Measurements from ENCODE around the gene NFIX.

Gene NFIX

DNA sequence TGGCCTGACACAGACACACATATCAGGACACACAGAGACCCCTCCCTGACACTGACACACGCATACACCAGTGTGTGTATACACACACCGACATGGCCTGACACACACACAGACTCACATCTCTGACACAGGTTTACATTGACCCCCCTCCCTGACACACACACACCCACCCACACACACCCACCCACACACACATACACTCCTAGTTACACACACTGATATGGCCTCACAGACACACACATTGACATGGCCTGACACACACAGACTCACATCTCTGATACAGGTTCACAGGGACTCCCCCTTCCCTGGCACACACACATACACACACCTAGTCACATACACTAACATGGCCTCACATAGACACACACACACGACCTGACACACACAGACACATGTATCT, 4.4 kb upstream of the NFIX start:
- DNase-seq (ENCODE audit: low read depth) = no peak

DNA sequence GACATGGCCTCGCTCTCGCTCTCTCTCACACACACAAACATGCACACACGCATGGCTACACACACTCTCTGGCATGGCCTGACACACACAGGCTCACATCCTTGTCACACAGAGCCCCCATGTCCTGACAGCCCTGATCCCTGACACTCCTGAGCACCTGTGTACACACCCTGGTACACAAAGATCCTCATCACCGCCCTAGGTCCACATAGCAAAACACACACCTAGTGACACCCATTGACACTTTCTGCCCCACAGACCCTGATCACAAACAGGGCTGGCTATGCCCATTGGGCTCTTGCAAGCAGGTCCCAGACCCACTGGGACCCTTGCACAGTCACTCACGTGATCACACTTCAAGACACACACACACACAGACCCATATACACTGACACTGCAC, 4.0 kb upstream of the NFIX start:
- DNase-seq (ENCODE audit: low read depth) = no peak

GRCh38 chr19:12992729-12993128, 2.5 kb upstream of the NFIX start:
- no peak for DNase-seq (ENCODE audit: low read depth)

GRCh38 chr19:12993562-12993961, 1.7 kb upstream of the NFIX start:
- DNase-seq (ENCODE audit: low read depth) = no peak

DNA sequence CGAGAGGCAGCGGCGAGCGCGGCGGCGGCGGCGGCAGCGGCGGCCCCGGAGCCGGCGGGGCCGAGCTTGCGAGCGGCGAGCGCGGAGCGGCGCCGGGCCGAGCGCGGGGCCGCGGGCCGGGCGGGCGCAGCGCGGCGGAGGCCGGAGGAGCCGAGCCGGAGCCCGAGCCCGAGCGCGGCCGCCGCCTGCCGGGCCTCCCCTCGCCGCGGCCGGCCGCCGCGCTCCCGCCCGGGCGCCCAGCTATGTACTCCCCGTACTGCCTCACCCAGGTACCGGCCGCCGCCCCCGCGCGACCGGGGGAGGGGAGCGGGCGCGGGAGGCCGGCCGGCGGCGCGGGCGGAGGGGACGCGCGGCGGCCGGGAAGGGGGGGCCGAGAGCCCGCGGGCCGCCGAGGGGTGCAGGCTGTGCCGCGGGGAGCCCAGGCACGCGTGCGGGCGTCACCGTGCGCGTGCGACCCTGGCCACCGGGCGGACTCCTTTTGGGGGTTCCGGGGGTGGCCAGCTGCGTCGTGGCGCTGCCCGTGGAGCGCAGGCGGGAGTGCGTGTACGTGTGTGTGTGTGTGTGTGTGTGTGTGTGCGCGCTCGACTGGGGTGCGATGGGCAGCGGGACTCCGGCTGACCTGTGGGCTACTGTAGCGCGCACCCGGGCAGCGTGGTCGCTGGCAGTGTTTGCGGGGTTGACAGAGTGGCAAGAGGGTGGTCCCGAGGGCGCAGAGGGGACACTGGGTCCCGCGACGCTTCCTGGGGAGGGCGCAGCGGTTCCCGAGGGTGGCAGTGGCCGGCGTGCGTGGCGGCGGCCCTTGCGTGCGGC, 526 bp downstream of the NFIX start:
- no peak for DNase-seq (ENCODE audit: low read depth)

GRCh38 chr19:12996406-12997094, 1.3 kb downstream of the NFIX start:
- DNase-seq (ENCODE audit: low read depth) = no peak

DNA sequence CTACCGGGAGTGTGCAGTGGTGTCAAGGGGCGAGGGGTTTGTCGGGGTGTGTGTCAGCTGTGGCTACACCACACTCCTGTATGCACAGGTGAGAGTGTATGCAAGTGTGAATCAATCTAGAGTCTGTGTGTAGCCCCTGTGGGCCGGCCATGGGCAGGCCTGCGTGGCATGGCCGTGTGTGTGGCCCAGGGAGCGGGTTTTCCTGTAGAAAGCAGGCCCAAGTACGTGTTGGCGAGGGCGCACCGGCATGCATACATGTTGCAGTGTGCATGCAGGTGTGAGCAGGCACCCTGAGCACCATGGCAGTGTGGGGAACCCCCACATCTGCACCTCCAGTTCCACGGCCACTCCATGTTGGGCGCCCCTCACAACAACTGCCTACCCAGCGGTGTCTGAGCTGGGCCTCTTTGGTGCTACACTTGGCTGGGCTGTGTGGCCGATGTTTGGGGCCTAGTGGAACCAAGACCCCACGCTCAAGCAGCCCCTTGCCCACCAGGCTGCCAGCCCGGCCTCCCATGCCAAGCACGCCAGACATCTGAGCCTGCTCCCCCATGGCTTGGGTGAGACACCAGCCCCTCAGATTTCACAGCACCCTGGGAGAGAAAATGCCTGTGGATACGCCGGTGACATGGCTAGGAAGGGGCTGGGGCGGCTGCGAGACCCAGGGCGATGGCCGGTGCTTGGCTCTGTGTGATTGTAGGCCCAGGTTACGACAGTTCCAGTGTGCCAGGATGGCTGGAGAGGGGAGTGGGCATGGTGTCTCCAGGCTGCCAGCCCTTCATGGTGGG, 2.1 kb downstream of the NFIX start:
- no peak for DNase-seq (ENCODE audit: low read depth)

DNA sequence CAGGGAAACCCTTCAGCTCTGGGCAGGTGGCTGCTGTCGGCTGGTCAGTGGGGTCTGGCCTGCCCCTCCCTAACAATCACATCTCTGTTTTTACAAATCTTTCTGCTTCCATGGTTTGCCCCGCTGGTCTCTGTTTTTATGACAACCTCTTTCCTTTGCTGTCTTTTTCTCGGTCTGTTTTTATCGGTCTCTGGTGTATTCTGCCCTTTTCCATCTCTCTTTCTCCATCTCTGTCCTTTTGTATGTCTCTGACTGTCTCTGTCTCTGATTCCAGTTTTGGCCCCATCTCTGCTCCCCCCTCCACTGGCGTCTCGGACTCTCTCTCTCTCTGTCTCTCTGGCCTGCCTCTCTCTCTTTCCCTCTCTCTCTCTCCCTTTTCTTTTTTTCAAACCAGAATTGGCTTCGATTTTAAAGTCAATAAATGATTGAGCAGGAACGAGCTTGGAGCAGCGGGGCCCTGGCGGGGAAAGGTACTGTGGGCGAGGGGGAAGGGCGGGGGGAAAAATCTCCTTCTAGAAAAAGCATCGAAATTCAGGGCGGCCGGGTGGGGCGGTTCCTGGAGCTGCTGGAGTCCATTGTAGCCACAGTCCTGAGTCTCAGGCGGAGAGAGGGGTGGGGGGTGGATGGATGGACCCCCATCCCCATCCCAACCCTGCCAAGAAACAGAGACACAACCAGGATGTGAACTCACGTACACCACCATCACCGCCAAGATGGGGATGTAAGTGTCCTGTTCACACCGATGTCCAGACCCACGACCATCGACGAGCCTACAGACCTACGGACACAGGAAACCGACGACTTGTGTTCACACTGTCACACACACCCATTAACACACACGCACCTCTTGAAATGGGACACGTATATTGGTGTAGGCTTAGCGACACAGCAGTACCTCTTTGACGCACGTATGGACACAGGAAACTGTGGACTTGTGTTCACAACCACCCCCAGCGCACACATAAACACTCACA, 3.0 kb downstream of the NFIX start:
- no peak for DNase-seq (ENCODE audit: low read depth)

- no peak for DNase-seq (ENCODE audit: low read depth)
These were observed 5.9 kb downstream of the NFIX start for GRCh38 chr19:13001166-13001501.

DNA sequence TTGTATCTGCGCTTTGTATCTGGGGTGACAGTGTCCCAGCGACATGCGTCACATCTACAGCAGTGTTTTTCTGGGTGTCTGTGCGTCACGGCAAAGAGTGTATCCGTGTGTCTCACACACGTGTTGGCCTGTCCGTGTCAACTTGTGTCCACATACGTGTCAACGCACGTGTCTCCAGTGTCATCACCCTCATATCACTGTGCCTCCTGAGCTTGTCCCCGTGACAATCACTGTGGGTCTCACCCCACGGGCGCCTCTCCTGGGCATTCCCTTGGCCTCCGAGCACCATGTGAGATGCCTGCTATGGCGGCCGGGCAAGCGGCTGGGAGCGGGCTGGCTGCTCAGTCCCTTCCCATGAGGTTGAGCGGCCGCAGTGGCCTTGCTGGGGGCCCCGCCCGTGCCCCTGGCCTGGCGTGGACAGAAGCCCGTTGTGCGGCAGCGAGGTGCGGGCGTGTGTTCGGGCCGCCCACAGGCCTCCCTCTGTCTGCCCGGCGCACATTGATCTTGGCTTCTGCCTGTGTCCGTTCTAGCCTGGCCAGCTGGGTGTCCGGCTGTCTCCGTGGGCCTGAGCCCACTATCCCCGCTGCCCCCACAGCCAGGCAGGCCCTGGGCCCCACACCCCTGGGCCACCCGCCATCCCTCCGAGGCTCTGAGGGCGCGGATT, 6.4 kb downstream of the NFIX start:
- DNase-seq (ENCODE audit: low read depth) = no peak

- no peak for DNase-seq (ENCODE audit: low read depth)
These were observed 7.1 kb downstream of the NFIX start for GRCh38 chr19:13002166-13002898.

DNA sequence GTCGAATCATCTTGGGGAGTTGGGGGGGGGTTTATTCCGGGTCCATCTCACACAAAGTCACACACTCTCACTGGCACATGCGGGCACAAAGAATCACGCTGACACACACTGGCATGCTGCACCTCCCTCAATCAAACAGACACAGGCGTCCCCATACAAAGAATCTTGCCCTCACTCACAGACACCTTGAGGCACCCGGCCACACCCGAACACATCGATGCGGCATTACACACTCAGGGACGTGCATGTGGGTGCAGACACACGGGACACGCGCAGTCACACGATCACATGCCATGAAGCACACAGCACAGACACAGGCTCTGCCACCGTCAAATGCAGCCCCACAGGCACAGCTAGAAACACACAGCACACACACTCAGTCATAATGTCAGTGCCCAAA, 7.8 kb downstream of the NFIX start:
- no peak for DNase-seq (ENCODE audit: low read depth)

- no peak for DNase-seq (ENCODE audit: low read depth)
These were observed 9.0 kb downstream of the NFIX start for GRCh38 chr19:13004273-13004672.

- no peak for DNase-seq (ENCODE audit: low read depth)
These were observed 10.0 kb downstream of the NFIX start for GRCh38 chr19:13005253-13005652.

GRCh38 chr19:13005861-13006370, 10.6 kb downstream of the NFIX start:
- DNase-seq (ENCODE audit: low read depth) = no peak

DNA sequence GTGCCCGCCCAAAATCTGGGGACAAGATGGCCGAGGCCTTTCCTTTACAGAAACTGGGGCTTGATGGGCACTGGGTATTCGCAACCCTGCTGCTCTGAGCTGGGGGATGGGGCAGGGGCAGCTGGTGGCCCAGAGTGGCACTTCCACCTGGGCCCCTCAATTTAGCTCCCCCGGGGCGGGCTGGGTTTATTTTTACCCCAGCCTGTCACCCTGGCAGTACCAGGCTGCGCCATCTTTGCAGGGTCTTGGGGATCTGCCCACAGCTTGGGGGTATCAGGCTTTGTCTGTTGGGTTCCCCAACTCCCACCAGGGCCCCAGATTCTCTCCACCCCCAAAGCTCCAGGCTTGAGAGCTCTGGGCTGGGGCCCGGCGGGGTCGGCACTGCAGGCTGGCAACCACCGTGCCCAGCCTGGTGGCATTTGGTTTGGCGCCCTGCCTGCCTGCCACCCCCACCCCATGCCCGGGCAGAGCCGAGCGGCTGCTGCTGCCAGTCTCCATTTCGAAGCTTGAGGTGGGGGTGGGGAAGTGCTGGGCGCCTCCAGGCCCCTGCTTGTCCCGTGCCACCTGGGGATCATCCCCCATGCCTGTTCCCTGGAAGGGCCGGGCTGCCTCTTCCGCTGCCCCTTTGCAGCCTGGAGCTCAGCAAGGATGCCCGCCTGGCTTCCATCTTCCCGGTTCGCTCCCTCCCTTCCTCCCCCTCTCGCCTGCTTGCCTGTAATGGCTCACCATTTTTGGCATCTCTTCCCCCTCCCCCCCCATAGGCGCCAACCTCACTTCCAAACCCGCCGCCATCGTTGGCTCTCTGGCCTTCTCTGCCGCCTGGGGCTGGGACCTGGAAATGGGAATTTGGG, 11.4 kb downstream of the NFIX start:
- DNase-seq (ENCODE audit: low read depth) = no peak

DNA sequence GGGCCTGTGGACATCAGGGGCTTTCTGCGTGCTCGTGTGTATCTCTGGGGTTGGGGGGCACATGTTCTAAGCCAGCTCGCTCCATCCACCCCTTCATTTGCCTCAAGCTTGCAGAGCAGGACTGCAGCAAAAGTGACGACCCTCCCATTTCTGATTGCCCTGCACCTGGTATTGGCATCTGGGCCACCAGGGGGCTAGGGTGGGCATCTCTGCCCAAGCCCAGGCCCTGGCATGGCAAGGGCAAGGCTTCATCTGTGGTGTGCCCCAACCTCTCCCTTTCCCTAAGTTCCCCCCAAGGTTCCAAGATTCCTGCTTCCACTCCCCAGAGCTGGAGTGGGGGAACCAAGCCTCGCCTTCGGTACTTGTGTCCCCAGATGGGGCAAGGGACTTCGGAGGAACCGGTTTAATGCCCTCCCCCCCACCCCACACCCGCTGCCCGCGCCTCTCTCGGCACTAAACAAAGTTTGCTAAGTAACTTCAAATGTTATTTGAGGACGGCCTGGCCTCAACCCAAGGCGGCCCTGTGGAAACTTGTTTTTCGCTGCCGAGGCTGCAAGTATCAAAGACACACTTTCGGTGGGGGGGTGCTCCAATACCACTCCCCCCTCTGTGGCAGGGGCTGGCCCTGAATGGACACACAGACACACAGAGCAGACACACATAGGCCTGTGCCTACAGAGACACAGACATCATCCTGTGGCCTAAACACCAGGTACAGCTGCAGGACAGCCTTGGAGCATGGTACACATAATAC, 12.2 kb downstream of the NFIX start:
- no peak for DNase-seq (ENCODE audit: low read depth)

DNA sequence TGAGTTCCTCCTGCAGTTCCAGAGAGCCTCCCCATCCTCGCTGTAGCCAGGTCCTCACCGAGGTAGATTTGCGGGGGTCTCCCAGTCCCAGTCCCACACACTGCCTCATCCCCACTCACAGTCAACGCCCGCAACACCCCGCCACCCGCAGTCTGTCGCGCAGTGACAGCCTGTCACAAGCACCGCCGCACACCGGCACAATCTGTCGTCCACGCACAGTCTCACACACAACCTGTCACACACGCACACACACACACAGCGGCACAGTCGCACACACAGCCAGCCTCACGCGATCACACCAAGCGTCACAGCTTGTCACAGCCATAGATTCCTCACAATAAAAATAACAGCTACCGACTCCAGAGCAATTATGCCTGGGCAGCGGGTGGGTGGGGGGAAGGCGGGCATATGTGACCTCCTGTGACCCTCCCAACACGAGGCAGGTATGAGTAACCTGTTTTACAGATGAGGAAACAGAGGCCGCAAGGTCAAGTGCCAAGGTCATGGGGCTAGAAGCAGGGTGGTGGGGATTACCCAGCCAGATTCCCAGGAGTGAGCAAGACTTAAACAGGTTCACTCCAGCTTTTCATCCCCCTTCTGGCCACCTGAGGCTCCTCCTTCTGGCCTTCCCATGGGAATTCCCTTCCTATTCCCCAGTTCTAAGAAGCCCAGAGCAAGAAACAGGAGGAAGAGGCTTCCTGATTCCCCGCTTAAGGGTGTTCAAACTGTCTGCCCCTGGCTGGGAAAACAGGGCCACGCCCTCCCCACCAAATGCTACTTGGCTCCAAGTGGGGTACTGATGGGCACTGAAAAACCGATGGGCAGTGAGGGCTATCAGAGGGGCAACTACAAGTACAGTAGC, 13.9 kb downstream of the NFIX start:
- no peak for DNase-seq (ENCODE audit: low read depth)

All from GM04503 (cell line).